ENCODE results near the gene SHISA9.

The SHISA9 gene

GRCh38 chr16:12958366-12958765 is 57.0 kb downstream of the SHISA9 start:
- no peak overlapping the region for H3K4me3 ChIP-seq (replicated peaks; ENCODE audit: low read depth, low read length)
- no peaks in the 10 kb centered on the region; the same call in 1 of the 2 replicates for H3K27me3 ChIP-seq (replicated peaks; ENCODE audit: control insufficient read depth, insufficient read depth, low read length)
- TF ChIP-seq CTCF (IDR thresholded peaks at IDR 0.05; ENCODE audit: insufficient read depth, low read length, poor library complexity, severe bottlenecking): no peak
- H3K36me3 ChIP-seq (ENCODE audit: control insufficient read depth, insufficient read depth, low read length): no peaks in the 10 kb centered on the region
- no peak for DNase-seq (ENCODE audit: extremely low read depth, insufficient read length)

- DNase-seq (ENCODE audit: extremely low read depth, insufficient read length): no peak
- no peak for TF ChIP-seq CTCF (IDR thresholded peaks at IDR 0.05; ENCODE audit: insufficient read depth, low read length, poor library complexity, severe bottlenecking)
- H3K4me3 ChIP-seq (replicated peaks; ENCODE audit: low read depth, low read length): no peak overlapping the region
- no peaks in the 10 kb centered on the region; the same call in 1 of the 2 replicates for H3K27me3 ChIP-seq (replicated peaks; ENCODE audit: control insufficient read depth, insufficient read depth, low read length)
- H3K36me3 ChIP-seq (ENCODE audit: control insufficient read depth, insufficient read depth, low read length): no peaks in the 10 kb centered on the region
Measured at GRCh38 chr16:12959072-12959471, 57.7 kb downstream of the SHISA9 start.

- no peak for TF ChIP-seq CTCF (IDR thresholded peaks at IDR 0.05; ENCODE audit: insufficient read depth, low read length, poor library complexity, severe bottlenecking)
- Histone ChIP-seq H3K36me3 (ENCODE audit: control insufficient read depth, insufficient read depth, low read length) (no peaks in the 10 kb centered on the region), H3K27me3 (replicated peaks; ENCODE audit: control insufficient read depth, insufficient read depth, low read length) (no peaks in the 10 kb centered on the region), H3K4me3 (replicated peaks; ENCODE audit: low read depth, low read length) (no peak overlapping the region)
- DNase-seq (ENCODE audit: extremely low read depth, insufficient read length): no peak
Measured at GRCh38 chr16:12961626-12962025, 60.2 kb downstream of the SHISA9 start.

- DNase-seq (ENCODE audit: extremely low read depth, insufficient read length): no peak
- Histone ChIP-seq H3K27me3 (replicated peaks; ENCODE audit: control insufficient read depth, insufficient read depth, low read length) (no peaks in the 10 kb centered on the region), H3K4me3 (replicated peaks; ENCODE audit: low read depth, low read length) (no peak overlapping the region), H3K36me3 (ENCODE audit: control insufficient read depth, insufficient read depth, low read length) (no peaks in the 10 kb centered on the region)
- no peak for TF ChIP-seq CTCF (IDR thresholded peaks at IDR 0.05; ENCODE audit: insufficient read depth, low read length, poor library complexity, severe bottlenecking)
Measured at GRCh38 chr16:12964461-12964860, 63.1 kb downstream of the SHISA9 start.

GRCh38 chr16:12965274-12965804 is 63.9 kb downstream of the SHISA9 start:
- H3K4me3 ChIP-seq (replicated peaks; ENCODE audit: low read depth, low read length): no peak overlapping the region
- H3K36me3 ChIP-seq (ENCODE audit: control insufficient read depth, insufficient read depth, low read length): no peaks in the 10 kb centered on the region
- no peak for TF ChIP-seq CTCF (IDR thresholded peaks at IDR 0.05; ENCODE audit: insufficient read depth, low read length, poor library complexity, severe bottlenecking)
- no peaks in the 10 kb centered on the region for H3K27me3 ChIP-seq (replicated peaks; ENCODE audit: control insufficient read depth, insufficient read depth, low read length)
- no peak for DNase-seq (ENCODE audit: extremely low read depth, insufficient read length)

GRCh38 chr16:12971241-12971640 is 69.8 kb downstream of the SHISA9 start:
- DNase-seq (ENCODE audit: extremely low read depth, insufficient read length): no peak
- TF ChIP-seq CTCF (IDR thresholded peaks at IDR 0.05; ENCODE audit: insufficient read depth, low read length, poor library complexity, severe bottlenecking): no peak
- H3K36me3 ChIP-seq (ENCODE audit: control insufficient read depth, insufficient read depth, low read length): no peaks in the 10 kb centered on the region
- no peak overlapping the region for H3K4me3 ChIP-seq (replicated peaks; ENCODE audit: low read depth, low read length)
- no peaks in the 10 kb centered on the region for H3K27me3 ChIP-seq (replicated peaks; ENCODE audit: control insufficient read depth, insufficient read depth, low read length)

All from GM06990 (cell line).